GM12878 (cell line): ENCODE data around the gene AMBRA1. TPM values are rescaled to one million over a fixed set of nuclear protein-coding genes. Genes with fewer than 3 reads are reported as not detected.

Source experiments
- BHLHE40 ChIP-seq, 2 experiments: fragments of 450-650 bp in 1 of 2; IDR thresholded peaks; 2 replicates each; pipeline ENCODE4 v1.6.1; 2011 to 2017; ENCODE audit warnings: low read depth in 2 of 2, borderline replicate concordance in 1 of 2, improper control_type of control experiment in 1 of 2, low read length in 1 of 2, mild to moderate bottlenecking in 1 of 2
- BRCA1 ChIP-seq: IDR thresholded peaks from 2 replicates; pipeline ENCODE4 v1.6.1; 2011; ENCODE audit warnings: low read depth, low read length, improper control_type of control experiment
- CHD1 ChIP-seq: IDR thresholded peaks from 2 replicates; pipeline ENCODE4 v1.6.1; 2012; ENCODE audit warnings: low read depth, low read length, improper control_type of control experiment
- CREB1 ChIP-seq: IDR thresholded peaks from 2 replicates; pipeline ENCODE4 v1.6.1; 2012; ENCODE audit warnings: low read depth, mild to moderate bottlenecking, inconsistent platforms
- EGR1 ChIP-seq, 2 experiments: IDR thresholded peaks; 1 replicate in 1 of 2; 2 replicates in 1 of 2; pipeline ENCODE4 v1.6.1; 2011 to 2012; ENCODE audit warnings: low read depth in 2 of 2, low read length in 2 of 2, borderline replicate concordance in 1 of 2, mild to moderate bottlenecking in 1 of 2, moderate library complexity in 1 of 2
- JUNB ChIP-seq: IDR thresholded peaks from 2 replicates; pipeline ENCODE4 v1.6.1; 2016; ENCODE audit warnings: antibody characterized with exemption, mild to moderate bottlenecking
- NR2C1 ChIP-seq: fragments of 450-650 bp; IDR thresholded peaks from 2 replicates; pipeline ENCODE4 v1.6.1; 2017; ENCODE audit warnings: antibody characterized with exemption, mild to moderate bottlenecking, moderate library complexity
- SMAD1 ChIP-seq: fragments of 450-650 bp; IDR thresholded peaks from 2 replicates; pipeline ENCODE4 v1.6.1; 2018; ENCODE audit warnings: mild to moderate bottlenecking, low read depth; ENCODE audit not compliant: partially characterized antibody
- SPI1 ChIP-seq: IDR thresholded peaks from 2 replicates; pipeline ENCODE4 v1.6.1; 2011; ENCODE audit warnings: low read depth, mild to moderate bottlenecking, low read length, moderate library complexity, borderline replicate concordance; ENCODE audit not compliant: insufficient read depth
- ZNF592 ChIP-seq: fragments of 450-650 bp; IDR thresholded peaks from 2 replicates; pipeline ENCODE4 v1.6.1; 2017; ENCODE audit warnings: mild to moderate bottlenecking, moderate library complexity
- polyA plus RNA-seq, 11 experiments: library from polyadenylated mRNA; depleted of rRNA in 4 of 11; unstranded in 6 of 11; stranded (reverse) in 5 of 11; fragments of >200 nt; fragmentation: Nextera tagmentation in 4 of 11; fragmentation: Illumina TruSeq in 1 of 11; extraction: Ambion mirVana in 4 of 11; extraction: Trizol in 1 of 11; gene quantifications; 1 replicate in 1 of 11; 2 replicates in 10 of 11; pipeline versions ENCODE4 v1.2.1 to v1.2.3, GENCODE V29; 2011 to 2016; ENCODE audit warnings: inconsistent platforms in 2 of 11, missing spikeins in 2 of 11, low read depth in 1 of 11
- total RNA-seq, 4 experiments: library from RNA; depleted of rRNA in 3 of 4; stranded (reverse); fragments of >200 nt in 3 of 4; fragmentation: Illumina TruSeq in 1 of 4; extraction: Trizol in 1 of 4; gene quantifications; 2 replicates each; pipeline versions ENCODE4 v1.2.1 to v1.2.3, GENCODE V29; 2013 to 2021
- TF ChIP-seq, protein P1 (sequence below): fragments of 450-650 bp; IDR thresholded peaks from 2 replicates; pipeline ENCODE4 v1.6.1; 2016; ENCODE audit warnings: mild to moderate bottlenecking
- TF ChIP-seq, protein P2 (sequence below): fragments of 150-350 bp; IDR thresholded peaks from 2 replicates; pipeline ENCODE4 v1.6.1; 2016; ENCODE audit warnings: low read depth, low read length
- TF ChIP-seq, protein P3 (sequence below): IDR thresholded peaks from 2 replicates; pipeline ENCODE4 v1.6.1; 2012; ENCODE audit warnings: improper control_type of control experiment, low read depth, low read length; ENCODE audit not compliant: insufficient replicate concordance

AMBRA1 gene
- total and polyA plus RNA-seq, 10 of the 15 experiments (the other 5 are each of a cell fraction or from before 2014, with no cell fraction given), result 0.57 to 34.3 (median 13.7) TPM

DNA sequence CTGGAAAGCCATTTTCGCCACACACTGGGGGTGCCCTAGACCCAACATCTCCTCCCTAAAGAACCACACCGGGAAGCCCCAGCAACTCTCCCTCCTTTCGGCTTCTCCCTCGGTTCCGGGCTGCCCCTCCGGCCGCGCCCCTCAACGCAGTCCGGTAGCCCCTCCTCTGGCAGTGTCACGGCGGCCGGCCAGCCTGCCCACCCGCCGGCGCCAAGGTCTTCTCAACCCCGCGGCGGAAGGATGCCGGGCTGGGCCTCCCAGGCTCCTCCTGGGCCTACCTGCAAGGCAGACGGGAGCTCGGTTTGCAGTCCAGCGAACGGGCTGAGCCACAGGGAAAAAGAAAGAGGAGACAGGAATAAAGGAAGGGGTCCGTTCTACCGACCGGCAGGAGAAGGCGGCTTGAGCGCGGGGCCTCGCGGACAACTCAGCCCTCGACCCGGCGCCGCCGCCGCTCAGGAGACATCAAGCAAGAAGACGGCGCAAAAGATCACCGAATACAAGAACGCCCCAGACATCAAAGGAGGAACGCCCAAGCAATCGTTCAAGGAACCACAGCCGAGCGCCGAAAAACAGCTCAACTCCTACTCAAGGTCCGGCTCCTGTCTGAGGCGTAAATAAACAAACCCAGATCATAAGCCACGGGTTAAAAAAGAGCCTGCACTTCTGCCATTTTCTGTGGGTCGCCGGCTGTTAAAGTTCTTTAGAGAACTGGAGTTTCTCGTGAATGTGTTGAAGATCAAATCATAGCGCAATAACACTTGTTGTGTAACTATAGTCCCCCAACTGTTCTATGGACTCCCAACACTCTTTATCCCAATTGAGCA, at the start of gene AMBRA1 (continued):
- TF ChIP-seq, protein P1, sequence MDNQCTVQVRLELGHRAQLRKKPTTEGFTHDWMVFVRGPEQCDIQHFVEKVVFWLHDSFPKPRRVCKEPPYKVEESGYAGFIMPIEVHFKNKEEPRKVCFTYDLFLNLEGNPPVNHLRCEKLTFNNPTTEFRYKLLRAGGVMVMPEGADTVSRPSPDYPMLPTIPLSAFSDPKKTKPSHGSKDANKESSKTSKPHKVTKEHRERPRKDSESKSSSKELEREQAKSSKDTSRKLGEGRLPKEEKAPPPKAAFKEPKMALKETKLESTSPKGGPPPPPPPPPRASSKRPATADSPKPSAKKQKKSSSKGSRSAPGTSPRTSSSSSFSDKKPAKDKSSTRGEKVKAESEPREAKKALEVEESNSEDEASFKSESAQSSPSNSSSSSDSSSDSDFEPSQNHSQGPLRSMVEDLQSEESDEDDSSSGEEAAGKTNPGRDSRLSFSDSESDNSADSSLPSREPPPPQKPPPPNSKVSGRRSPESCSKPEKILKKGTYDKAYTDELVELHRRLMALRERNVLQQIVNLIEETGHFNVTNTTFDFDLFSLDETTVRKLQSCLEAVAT, result peak; percentile 100
- TF ChIP-seq CREB1 (peak; percentile 81), EGR1 (IDR thresholded peaks at IDR 0.05; ENCODE audit: borderline replicate concordance in 1 of 2, low read depth in 2 of 2, low read length in 2 of 2) (peak in 1 of 2 experiments; percentile 63; a peak in 1 of 3 replicates), NR2C1 (peak; percentile 39; the same call in 1 of the 2 replicates), JUNB (no peak), SMAD1 (peak; percentile 67), BHLHE40 (IDR thresholded peaks at IDR 0.05; ENCODE audit: borderline replicate concordance in 1 of 2, low read depth in 2 of 2, low read length in 1 of 2) (peak; percentile 54 to 81; a peak in 3 of 4 replicates), CHD1 (no peak), ZNF592 (no peak), BRCA1 (no peak), SPI1 (no peak)
- TF ChIP-seq, protein P2, sequence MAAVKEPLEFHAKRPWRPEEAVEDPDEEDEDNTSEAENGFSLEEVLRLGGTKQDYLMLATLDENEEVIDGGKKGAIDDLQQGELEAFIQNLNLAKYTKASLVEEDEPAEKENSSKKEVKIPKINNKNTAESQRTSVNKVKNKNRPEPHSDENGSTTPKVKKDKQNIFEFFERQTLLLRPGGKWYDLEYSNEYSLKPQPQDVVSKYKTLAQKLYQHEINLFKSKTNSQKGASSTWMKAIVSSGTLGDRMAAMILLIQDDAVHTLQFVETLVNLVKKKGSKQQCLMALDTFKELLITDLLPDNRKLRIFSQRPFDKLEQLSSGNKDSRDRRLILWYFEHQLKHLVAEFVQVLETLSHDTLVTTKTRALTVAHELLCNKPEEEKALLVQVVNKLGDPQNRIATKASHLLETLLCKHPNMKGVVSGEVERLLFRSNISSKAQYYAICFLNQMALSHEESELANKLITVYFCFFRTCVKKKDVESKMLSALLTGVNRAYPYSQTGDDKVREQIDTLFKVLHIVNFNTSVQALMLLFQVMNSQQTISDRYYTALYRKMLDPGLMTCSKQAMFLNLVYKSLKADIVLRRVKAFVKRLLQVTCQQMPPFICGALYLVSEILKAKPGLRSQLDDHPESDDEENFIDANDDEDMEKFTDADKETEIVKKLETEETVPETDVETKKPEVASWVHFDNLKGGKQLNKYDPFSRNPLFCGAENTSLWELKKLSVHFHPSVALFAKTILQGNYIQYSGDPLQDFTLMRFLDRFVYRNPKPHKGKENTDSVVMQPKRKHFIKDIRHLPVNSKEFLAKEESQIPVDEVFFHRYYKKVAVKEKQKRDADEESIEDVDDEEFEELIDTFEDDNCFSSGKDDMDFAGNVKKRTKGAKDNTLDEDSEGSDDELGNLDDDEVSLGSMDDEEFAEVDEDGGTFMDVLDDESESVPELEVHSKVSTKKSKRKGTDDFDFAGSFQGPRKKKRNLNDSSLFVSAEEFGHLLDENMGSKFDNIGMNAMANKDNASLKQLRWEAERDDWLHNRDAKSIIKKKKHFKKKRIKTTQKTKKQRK, result peak; percentile 78
- TF ChIP-seq, protein P3, sequence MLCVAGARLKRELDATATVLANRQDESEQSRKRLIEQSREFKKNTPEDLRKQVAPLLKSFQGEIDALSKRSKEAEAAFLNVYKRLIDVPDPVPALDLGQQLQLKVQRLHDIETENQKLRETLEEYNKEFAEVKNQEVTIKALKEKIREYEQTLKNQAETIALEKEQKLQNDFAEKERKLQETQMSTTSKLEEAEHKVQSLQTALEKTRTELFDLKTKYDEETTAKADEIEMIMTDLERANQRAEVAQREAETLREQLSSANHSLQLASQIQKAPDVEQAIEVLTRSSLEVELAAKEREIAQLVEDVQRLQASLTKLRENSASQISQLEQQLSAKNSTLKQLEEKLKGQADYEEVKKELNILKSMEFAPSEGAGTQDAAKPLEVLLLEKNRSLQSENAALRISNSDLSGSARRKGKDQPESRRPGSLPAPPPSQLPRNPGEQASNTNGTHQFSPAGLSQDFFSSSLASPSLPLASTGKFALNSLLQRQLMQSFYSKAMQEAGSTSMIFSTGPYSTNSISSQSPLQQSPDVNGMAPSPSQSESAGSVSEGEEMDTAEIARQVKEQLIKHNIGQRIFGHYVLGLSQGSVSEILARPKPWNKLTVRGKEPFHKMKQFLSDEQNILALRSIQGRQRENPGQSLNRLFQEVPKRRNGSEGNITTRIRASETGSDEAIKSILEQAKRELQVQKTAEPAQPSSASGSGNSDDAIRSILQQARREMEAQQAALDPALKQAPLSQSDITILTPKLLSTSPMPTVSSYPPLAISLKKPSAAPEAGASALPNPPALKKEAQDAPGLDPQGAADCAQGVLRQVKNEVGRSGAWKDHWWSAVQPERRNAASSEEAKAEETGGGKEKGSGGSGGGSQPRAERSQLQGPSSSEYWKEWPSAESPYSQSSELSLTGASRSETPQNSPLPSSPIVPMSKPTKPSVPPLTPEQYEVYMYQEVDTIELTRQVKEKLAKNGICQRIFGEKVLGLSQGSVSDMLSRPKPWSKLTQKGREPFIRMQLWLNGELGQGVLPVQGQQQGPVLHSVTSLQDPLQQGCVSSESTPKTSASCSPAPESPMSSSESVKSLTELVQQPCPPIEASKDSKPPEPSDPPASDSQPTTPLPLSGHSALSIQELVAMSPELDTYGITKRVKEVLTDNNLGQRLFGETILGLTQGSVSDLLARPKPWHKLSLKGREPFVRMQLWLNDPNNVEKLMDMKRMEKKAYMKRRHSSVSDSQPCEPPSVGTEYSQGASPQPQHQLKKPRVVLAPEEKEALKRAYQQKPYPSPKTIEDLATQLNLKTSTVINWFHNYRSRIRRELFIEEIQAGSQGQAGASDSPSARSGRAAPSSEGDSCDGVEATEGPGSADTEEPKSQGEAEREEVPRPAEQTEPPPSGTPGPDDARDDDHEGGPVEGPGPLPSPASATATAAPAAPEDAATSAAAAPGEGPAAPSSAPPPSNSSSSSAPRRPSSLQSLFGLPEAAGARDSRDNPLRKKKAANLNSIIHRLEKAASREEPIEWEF, result peak; percentile 100
